NCI-H187 (cell line): ENCODE results near the gene INPP5J.
"Not testable (repeated sequence)": the region's sequence is repeated elsewhere in the genome, so short reads cannot be mapped to it uniquely, and the experiment has no call there.

Experiments used
- DNase-seq, 2 experiments: peaks; one replicate each; lab custom pipeline; 2025; lab: John Stamatoyannopoulos, UW

INPP5J gene

GRCh38 chr22:31148488-31148887 lies 25.7 kb downstream of the INPP5J start:
- DNase-seq = no peak

- DNase-seq = peak in 1 of 2 experiments; percentile 47
These were observed 26.3 kb downstream of the INPP5J start for GRCh38 chr22:31148953-31149627.

GRCh38 chr22:31150615-31151014 lies 27.8 kb downstream of the INPP5J start:
- DNase-seq = no peak

GRCh38 chr22:31151872-31152271 lies 29.1 kb downstream of the INPP5J start:
- DNase-seq = no peak

- DNase-seq = no peak
These were observed 30.6 kb downstream of the INPP5J start for GRCh38 chr22:31153357-31153756.

GRCh38 chr22:31154975-31155374 lies 32.2 kb downstream of the INPP5J start:
- no peak for DNase-seq

GRCh38 chr22:31155422-31155821 lies 32.7 kb downstream of the INPP5J start:
- DNase-seq = no peak

- no peak for DNase-seq
These were observed 37.7 kb downstream of the INPP5J start for GRCh38 chr22:31160328-31160978.

GRCh38 chr22:31161386-31161785 lies 38.6 kb downstream of the INPP5J start:
- DNase-seq = no peak

- no peak for DNase-seq
These were observed 39.4 kb downstream of the INPP5J start for GRCh38 chr22:31162015-31162765.

GRCh38 chr22:31170971-31171370 lies 48.2 kb downstream of the INPP5J start:
- no peak for DNase-seq

GRCh38 chr22:31171734-31172133 lies 49.0 kb downstream of the INPP5J start:
- not testable (repeated sequence) for DNase-seq

GRCh38 chr22:31173386-31174145 lies 50.8 kb downstream of the INPP5J start:
- DNase-seq = no peak

- DNase-seq = no peak
These were observed 54.2 kb downstream of the INPP5J start for GRCh38 chr22:31176923-31177322.

- DNase-seq = no peak
These were observed 54.8 kb downstream of the INPP5J start for GRCh38 chr22:31177420-31178162.

GRCh38 chr22:31178859-31179258 lies 56.1 kb downstream of the INPP5J start:
- DNase-seq = no peak

- no peak for DNase-seq
These were observed 56.6 kb downstream of the INPP5J start for GRCh38 chr22:31179345-31179744.

- no peak for DNase-seq
These were observed 61.2 kb downstream of the INPP5J start for GRCh38 chr22:31184015-31184414.
